ENCODE data around the gene MAPK11.

The MAPK11 gene

GRCh38 chr22:50303515-50303847, 33.3 kb upstream of the MAPK11 start:
- no peak for TF ChIP-seq SNAI2 (CRISPR knock-in tag; IDR thresholded peaks at IDR 0.05)
- TF ChIP-seq ZC3H10 (CRISPR knock-in tag; IDR thresholded peaks at IDR 0.05), result no peak
- TF ChIP-seq ZNF565 (CRISPR knock-in tag; conservative IDR thresholded peaks at IDR 0.05; ENCODE audit: low read depth), result no peak
- TF ChIP-seq, protein P1, sequence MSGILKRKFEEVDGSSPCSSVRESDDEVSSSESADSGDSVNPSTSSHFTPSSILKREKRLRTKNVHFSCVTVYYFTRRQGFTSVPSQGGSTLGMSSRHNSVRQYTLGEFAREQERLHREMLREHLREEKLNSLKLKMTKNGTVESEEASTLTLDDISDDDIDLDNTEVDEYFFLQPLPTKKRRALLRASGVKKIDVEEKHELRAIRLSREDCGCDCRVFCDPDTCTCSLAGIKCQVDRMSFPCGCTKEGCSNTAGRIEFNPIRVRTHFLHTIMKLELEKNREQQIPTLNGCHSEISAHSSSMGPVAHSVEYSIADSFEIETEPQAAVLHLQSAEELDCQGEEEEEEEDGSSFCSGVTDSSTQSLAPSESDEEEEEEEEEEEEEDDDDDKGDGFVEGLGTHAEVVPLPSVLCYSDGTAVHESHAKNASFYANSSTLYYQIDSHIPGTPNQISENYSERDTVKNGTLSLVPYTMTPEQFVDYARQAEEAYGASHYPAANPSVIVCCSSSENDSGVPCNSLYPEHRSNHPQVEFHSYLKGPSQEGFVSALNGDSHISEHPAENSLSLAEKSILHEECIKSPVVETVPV (CRISPR knock-in tag; IDR thresholded peaks at IDR 0.05), result no peak
- no peak for TF ChIP-seq BACH2 (CRISPR knock-in tag; IDR thresholded peaks at IDR 0.05; ENCODE audit: borderline replicate concordance)
- TF ChIP-seq TSHZ2 (CRISPR knock-in tag; IDR thresholded peaks at IDR 0.05), result no peak
- TF ChIP-seq PATZ1 (CRISPR knock-in tag; IDR thresholded peaks at IDR 0.05; ENCODE audit: borderline replicate concordance), result no peak
- ATAC-seq, result no peak

DNA sequence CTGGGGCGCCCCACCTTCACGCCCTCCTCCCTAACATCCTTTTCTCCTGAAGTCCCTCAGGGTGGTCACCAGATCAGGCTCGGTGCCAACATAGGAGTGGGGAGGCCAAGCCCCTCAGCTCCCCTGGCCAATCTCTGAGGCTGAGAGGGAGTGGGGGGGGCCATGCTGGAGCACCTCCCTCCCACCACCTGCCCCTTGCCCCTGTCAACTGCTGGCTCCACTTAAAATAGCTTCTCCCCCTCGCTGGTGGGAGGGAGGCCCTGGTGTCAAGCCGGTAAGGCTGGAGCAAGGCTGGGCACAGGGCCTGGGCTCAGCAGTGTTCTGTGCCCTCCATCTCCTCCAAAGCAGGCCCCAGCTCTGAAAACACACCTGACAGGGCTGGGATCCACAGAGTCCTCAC, 32.4 kb upstream of the MAPK11 start:
- TF ChIP-seq TOX (CRISPR knock-in tag; IDR thresholded peaks at IDR 0.05; ENCODE audit: borderline replicate concordance) (no peak), ZFP3 (CRISPR knock-in tag; IDR thresholded peaks at IDR 0.05) (no peak), ZNF70 (CRISPR knock-in tag; IDR thresholded peaks at IDR 0.05) (no peak), TSHZ2 (CRISPR knock-in tag; IDR thresholded peaks at IDR 0.05) (no peak), ARNTL (CRISPR knock-in tag; IDR thresholded peaks at IDR 0.05; ENCODE audit: borderline replicate concordance, low read depth) (no peak), SNAI2 (CRISPR knock-in tag; IDR thresholded peaks at IDR 0.05) (no peak), PPARA (CRISPR knock-in tag; IDR thresholded peaks at IDR 0.05; ENCODE audit: borderline replicate concordance) (no peak), ZNF565 (CRISPR knock-in tag; conservative IDR thresholded peaks at IDR 0.05; ENCODE audit: low read depth) (no peak), BACH2 (CRISPR knock-in tag; IDR thresholded peaks at IDR 0.05; ENCODE audit: borderline replicate concordance) (no peak), POU6F1 (CRISPR knock-in tag; IDR thresholded peaks at IDR 0.05; ENCODE audit: borderline replicate concordance, low read depth) (no peak)
- ATAC-seq, result no peak

DNA sequence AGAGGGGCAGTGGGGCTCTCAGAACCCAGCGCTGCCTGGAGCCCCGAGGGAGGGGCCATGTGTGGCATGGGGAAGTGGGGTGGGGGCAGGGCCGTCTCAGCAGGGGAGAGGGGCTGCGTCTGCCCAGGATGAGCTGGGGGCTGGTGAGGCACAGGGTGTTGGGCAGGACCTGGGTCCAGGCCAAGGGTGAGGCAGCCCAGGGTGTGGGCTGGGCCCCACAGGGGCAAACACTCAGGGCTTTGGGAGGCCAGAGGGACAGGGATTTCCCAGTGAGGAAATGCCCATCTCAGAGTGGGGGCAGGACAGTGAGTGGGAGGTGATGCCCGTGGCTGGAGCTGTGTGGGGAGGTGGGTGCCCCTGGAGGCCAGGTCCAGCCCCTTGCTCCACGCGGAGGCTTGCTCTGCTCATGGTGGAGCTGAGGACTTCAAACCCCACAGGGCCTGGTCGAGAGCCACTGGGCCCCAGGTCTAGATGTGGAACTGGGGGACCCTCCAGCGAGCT, 31.9 kb upstream of the MAPK11 start:
- ATAC-seq, result no peak

More for the DNA sequence above, 31.9 kb upstream of the MAPK11 start:
- TF ChIP-seq TCF4 (CRISPR knock-in tag; IDR thresholded peaks at IDR 0.05; ENCODE audit: borderline replicate concordance) (no peak), GLIS3 (CRISPR knock-in tag; IDR thresholded peaks at IDR 0.05) (no peak), POU6F1 (CRISPR knock-in tag; IDR thresholded peaks at IDR 0.05; ENCODE audit: borderline replicate concordance, low read depth) (no peak), PPARA (CRISPR knock-in tag; IDR thresholded peaks at IDR 0.05; ENCODE audit: borderline replicate concordance) (no peak), TOX (CRISPR knock-in tag; IDR thresholded peaks at IDR 0.05; ENCODE audit: borderline replicate concordance) (no peak), OSR1 (CRISPR knock-in tag; IDR thresholded peaks at IDR 0.05) (no peak)

All from SK-N-SH treated with all-trans-retinoic acid at 6 μM for 48 hours (cell line).